NOMO-1 treated with DMSO at 0.1 percent for 48 hours (cell line): ENCODE measurements around the gene MAT1A.
"Not testable (repeated sequence)": the region's sequence is repeated elsewhere in the genome, so short reads cannot be mapped to it uniquely, and the experiment has no call there.

Experiments used
- DNase-seq: peaks from one replicate; lab custom pipeline; 2025; ENCODE audit not compliant: unreplicated experiment; lab: John Stamatoyannopoulos, UW

MAT1A gene

DNA sequence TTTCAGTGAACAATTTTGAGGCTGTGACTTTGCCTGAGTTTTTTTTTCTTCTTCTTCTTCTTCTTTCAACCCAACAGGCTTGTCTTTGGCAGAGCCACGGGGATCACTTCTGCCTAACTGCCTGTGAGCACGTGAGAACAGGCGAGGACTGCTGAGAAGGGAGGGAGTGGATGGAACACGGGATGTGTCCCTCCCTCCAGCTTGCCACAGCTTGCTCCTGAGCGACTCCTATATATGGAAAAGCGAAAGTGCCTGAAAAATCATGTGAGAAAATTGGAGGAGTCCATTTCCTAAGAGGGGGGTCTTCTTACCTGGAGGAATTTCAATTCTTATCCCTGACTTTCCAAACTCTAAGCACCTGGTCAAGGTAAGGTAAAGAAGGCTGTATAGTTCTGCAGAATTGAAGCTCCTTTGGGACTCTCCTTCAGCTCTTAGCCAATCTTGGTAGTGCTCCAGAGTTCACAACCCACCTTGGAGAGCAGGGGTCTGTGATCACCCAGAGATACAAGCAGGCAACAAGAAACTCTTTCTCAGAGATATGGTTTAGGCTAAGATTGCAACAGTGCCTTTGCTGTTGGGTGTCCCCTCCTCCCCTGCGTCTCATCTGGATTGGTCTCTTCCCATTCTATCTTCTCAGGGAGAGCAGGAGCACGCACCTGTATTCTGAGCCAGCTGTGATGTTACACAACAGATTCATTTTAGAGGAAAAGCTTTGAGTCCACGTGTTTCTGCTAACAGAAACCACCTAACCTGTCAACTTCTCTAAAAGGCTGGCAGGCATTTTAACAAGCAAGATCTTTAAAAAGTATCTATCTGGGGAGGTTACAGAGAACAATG, at the start of gene MAT1A:
TSS of gene MAT1A (minus strand) at position 208 of the 837 bp plus-strand sequence. CDS start 235 bp downstream, outside the sequence.
- no peak for DNase-seq

DNA sequence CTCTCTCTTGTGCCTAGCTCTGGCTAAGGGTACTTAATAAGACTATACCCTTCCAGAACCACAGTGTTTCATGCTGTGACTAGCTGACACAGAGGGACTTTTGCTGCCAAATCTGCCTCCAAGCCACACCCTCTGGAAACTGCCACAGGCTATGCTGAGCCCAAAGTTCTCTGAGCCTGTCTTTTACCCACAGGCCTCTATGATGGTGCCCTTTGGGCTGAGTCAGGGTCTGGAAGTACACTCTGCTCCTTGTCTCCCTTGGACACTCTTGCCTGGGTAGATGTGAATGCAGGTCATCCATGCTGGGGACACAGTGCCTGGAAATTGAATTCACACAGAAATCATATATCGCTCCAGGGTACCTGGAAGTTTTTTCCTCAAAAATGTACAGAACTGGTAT, 44.5 kb upstream of the MAT1A start:
- DNase-seq = no peak

DNA sequence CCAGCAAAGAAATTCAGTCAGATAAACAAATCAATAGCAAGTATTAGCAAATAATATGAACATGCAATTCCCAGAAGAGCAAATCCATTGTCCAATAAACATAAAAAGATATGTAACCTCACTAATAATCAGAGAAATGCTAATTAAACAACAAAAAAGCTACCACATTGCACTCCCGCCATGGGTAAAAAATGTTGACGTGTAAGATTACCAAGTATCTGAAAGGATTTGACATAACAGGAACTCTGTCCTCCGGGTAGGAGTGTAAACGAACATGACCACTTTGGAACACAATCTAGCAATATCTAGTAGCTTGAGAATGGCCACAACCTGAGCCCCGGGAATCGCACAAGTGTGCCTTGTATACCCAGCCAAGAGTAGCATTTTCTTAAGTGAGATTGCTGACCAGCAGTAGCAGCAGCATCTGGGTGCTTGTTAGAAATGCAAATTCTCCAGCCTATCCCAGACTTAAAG, 35.5 kb upstream of the MAT1A start:
- no peak for DNase-seq

DNA sequence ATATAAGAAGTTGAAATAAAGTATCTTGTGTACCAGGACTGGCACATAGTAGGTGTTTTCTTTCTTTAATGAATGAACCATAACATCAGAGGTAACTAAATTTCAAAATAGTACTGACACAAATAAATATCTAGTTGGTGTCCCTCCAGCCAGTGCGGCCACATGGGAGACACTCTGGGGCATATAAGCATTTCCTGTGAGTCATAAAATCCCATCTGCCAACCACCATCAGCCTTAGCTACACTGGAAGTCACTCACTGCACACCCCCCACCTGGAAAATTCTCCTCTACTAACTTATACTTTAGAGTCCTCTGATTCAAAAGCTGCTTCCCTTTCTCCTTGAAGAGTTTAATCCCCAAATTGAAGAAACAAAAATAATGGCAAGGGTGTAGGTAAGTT, 34.6 kb upstream of the MAT1A start:
- no peak for DNase-seq

DNA sequence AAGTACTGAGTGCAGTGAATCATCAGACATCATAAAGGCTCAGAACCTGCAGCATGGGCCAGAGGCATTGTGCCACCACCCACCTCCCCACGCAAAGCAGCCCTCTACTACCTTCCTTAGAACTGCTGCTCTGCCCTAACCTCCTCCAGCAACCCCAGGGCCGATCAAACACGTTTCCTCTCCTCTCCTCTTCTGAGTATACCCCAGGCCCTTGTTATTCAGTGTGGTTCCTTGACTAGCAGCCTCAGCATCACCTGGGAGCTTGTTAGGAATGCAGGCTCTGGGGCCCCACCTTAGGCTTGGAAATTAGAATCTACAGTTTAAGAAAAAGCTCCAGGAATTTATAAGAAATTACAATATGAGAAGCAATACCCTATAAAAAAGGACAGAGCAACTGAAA, 33.9 kb upstream of the MAT1A start:
- no peak for DNase-seq

DNA sequence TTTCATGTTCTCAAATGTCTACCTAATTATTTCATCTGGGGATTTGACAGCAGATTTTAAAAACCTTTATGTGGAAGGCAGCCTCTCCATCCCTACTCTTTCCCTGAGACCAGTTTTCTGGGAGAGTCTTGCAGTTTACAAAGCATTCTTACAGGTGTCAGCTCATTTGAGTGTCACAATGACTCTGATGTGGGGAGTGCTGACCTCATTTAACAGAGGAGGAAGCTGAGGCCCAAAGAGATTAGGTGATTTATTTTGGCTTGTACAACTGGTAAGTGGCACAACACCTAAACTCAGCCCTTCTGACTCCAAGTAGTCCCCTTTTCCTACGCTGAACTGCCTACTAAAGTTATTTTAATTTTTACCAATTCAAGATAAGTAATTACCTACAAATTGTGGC, 33.3 kb upstream of the MAT1A start:
- DNase-seq = no peak

DNA sequence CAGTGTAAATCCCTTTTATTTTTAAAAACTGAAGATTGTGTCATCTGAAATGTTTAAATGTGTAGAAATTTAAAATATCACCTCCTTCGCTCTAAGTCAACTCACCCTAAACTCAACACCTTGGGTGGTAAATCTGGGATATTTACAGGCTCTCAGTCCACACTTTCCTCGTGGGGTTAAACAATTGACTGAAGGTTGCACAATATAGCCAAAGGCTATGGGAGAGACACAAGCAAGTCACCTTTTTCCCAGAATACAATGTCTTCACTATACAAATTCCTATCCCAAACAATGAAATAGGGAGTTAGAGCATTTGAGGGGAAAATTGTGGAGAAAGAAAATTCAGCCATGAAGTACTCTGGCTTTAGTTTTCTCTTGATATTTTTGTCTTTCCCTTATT, 32.7 kb upstream of the MAT1A start:
- DNase-seq = no peak

DNA sequence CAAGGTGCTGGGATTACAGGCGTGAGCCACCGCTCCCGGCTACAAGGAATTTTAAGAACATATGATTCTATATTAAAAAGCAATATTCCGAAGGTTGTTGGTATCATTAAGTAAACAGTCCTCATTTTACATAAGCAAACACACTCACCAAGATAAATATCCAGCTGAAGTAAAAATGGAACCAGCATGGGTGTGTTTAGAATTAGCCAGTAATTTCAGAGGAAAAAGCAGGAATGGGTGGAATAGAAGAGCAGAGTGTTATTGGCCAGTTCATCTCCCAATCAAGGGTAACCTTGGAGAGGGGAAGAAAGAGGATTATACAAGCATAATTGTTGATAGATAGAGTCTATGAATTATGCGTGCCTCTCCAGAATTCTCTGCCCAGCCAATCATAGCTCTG, 31.7 kb upstream of the MAT1A start:
- DNase-seq = no peak

DNA sequence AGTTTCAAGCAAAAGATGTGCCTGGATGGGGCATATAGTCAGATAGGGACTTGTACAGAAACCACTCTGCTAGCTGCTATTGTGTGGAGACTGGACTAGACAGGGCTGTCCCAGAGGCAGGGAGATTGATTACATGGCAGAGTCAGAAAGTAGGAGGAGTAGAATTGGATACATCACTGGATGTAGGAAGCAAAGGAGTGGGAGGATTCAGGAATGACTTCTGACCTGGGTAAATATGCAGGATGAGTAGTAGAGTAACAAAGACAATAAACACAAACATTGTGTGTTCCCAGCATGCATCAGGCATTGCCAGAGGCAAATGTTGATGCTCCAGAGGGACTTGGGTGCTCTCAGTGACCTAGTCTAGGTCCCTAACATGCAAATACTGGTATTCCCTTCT, 30.9 kb upstream of the MAT1A start:
- DNase-seq = no peak

DNA sequence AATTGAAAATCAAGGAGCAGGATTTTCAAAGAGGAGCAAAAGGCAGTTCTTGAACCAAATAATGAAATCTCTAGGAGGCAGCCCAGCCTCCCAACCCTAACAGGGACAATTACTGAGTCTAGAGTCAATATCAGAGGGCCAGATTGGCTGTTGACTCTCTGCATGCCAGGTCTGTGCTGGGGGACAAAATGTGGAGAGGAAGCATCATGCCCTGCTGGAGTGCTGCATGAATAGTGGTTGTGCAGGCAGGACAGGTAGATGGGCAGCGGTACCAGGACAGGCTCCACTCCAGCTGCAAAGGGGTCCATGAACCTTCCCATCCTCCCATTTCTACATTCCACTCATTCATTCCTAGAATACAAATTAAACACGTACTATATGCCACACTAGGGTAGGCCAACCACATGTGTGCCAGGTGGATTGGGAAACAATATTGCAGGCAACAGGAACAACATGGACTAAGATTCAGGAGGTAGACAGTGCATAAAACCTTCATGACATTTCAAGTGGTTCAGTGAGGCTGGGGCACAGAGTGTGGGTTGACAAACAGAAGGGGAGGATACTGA, 30.4 kb upstream of the MAT1A start:
- DNase-seq = no peak

DNA sequence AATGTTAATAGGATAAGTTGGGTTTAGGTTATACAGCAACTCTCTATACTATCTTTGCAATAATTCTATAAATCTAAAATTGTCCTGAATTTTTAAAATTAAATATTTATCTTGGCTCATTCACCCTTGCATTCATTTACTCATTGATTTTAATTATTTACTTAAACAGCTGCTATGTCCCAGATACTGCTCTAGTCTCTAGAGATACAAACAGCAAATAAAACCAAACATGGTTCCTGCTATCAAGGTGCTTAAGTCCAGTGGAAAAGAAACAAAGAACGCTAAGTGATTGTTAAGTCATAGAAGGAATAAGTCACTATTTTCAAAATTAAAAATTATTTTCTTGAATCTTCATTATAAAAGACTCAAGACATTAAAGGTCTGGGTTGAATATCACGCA, 29.9 kb upstream of the MAT1A start:
- DNase-seq = no peak

DNA sequence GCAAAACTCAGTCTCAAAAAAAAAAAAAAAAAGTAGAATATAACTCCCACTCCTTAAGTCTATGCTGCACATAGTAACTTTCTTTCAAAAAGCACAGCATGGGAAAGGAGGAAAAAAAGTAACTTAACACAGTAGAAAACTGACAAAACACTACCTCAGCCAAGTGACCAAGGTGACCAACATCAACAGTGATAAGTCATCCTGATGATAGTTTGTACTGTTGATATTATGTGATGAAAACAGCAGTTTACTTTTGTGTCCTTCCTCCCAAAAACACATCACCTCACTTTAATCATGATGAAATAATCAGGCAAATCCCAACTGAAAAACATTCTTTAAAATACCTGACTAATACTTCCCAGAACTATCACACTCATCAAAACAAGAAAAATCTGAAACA, 29.3 kb upstream of the MAT1A start:
- DNase-seq = no peak

DNA sequence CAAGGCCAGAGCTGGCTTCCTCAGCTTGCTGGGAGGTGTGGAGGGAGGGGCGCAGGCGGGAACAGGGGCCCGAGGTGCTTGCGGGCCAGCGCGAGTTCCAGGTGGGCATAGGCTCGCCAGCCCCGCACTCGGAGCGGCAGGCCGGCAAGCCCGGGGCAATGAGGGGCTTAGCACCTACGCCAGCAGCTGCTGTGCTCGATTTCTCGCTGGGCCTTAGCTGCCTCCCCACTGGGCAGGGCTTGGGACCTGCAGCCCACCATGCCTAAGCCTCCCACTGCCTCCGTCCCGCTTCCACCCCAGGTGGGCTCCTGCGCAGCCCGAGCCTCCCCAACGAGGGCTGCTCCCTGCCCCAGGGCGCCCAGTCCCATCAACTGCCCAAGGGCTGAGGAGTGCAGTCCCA, 25.9 kb upstream of the MAT1A start:
- DNase-seq = no peak

DNA sequence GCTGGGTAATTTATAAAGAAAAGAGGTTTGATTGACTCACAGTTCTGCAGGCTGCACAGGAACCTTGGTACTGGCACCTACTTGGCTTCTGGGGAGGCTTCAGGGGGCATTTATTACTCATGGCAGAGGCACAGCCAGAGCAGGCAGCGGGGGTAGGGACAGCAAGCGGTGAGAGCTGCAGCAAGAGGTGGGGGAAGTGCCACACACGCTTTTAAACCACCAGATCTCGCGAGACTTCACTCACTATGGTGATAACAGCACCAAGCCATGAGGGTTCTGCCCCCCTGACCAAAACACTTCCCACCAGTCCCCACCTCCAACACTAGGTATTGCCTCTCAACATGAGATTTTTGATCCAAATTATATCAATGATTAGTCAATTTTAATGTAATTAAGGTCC, 24.1 kb upstream of the MAT1A start:
- no peak for DNase-seq

DNA sequence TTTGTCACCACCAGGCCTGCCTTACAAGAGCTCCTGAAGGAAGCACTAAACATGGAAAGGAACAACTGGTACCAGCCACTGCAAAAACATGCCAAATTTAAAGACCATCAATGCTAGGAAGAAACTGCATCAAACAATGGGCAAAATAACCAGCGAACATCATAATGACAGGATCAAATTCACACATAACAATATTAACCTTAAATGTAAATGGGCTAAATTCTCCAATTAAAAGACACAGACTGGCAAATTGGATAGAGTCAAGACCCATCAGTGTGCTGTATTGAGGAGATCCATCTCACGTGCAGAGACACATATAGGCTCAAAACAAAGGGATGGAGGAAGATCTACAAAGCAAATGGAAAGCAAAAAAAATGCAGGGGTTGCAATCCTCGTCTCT, 16.5 kb upstream of the MAT1A start:
- not testable (repeated sequence) for DNase-seq

DNA sequence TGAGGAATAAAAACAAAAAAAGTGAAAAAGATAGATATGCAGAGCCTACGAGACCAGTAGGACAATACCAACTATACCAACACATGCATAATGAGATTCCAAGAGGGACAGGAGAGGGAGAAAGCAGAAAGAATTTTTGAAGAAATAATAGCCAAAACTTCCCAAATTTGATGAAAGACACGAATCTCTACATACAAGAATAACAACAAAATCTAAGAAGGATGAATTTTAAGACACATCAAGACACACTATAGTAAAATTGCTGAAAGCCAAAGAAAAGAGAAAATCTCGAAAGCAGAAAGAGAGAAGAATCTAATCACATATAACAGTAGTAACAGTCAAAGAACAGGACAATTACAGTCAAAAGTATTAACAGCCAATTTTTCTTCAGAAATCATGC, 7.5 kb upstream of the MAT1A start:
- no peak for DNase-seq

DNA sequence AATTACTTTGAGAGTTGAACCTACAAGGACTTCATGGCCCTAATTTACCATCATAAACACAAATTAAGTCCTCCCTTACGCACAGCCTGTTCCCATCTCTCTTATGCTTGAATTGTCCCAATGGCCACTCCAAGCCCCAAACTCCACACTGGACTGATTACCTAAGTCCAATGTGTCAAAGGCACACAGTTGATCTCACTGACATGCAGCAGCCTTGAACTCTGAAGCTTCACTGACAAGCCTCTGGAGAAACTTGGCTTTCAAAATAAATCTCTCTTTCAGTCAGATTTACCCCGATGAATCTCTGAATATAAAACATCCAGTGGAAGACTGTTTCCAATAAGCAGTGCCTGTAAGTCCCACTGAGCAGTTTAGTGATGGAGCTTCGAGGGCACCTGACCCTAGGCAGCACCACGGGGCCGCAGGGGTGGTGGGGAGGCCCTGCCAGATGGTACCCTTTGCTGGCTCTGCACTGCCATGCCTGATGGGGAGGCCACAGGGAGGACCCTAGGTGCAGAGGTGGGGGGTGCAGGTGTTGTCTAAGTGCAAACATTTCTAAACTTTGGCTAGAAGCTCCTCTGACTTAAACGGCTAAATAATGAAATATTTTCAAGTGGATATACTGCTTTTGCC, 3.3 kb upstream of the MAT1A start:
- no peak for DNase-seq

DNA sequence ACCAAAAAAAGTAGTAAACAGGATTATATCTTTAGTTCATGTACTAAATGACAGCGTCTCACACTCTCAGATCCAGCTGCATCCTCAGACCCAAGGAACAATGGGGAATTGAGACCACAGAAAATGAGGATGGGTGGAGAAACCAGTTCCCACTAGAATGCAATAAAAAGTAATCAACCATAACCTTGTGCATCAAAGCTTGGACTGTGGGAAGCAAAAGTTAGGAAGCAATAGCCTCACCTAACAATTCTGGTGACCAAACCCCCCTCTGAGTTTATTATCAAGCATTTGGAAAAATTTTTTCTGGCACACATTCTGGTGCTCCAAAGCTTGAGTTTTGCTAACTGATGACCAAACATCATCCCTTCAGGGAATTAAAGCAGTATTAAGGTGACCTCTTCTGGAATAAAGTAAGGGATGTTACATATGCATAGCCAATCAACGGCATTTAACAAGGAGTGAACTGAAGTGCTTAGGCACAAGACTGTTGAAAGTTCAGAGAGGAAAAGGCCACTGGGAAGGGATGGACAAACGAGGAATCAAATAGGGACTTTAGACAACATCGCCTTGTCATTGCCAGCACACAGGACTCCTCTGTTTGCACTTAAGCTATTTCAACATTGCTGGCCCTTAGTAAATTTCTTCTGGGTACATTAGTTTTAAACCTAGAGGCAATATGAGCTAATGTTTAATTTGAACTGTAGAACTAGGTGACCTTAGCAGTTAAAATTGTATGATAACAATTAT, 1.2 kb upstream of the MAT1A start:
- no peak for DNase-seq

DNA sequence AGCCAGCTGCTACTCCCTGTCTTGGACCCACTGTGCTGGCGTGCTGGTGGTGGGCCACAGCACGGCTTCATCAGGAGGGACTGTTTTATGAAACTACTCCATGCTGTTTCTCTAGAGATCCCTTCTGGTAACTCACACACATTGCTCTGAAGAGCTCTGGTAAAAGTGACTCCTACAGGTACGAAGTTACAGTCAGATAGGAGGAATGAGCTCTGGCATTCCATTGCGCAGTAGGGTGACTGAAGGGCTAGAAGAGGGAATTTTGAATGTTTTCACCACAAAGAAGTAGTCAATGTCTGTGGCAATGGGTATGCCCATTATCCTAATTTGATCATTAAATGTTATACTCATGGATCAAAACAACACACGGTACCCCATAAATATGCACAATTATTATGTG, 609 bp downstream of the MAT1A start:
- no peak for DNase-seq

DNA sequence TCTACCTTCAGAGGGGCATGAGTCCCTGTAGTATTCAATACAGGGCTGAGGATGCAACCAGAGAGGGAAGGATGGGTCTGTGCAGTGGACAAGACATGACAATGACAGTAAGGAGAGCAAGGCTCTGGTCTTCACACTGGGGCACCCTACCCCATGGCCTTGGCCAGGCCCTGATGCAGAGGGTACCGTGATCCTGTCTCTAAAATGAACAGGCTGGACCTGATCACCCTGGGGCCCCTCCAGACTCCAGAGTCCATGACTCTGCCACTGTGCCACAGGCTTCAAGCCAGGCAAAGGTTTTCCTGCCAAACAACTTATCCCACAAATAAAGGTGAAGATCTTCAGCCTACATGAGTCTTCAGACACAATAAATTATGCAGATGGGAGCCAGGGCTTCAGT, 4.9 kb downstream of the MAT1A start:
- DNase-seq = no peak

DNA sequence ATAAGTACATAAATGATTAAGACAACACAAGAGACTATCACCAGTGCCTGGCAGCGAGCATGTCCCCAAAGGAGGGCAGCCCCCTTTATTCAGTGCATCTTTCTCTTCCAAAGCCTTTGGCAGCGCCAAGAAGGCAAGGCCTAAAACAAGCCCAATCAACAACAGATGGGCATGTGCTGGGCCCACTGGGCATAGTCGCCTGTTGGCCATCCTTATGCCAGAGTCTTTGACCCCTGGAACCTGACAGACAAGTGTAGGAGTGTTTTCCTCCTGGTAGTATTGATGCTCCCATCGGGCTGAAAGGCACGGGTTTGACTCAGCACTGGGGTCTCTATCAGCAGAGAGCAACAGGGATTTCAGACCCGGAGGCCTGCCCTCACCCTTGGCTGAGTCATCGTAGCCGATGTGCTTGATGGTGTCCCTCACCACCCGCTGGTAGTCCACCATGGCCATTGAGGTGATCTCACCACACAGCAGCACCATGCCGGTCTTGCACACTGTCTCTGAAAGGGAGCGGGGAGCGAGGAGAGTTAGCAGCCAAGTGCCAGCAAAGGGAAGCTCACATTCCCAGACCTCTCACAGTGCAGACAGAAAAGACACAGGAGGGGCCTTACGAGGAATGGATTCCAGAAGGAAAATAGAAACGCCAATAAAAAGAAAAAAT, 5.8 kb downstream of the MAT1A start:
- DNase-seq = no peak
